T-helper 1 cell (primary cell): ENCODE results near the gene FNTB.

Experiments used
- DNase-seq, 5 donors: peaks; one replicate each; pipeline ENCODE4 v3.0.0-alpha.2; 2012 to 2020

FNTB gene

GRCh38 chr14:64953310-64953654, 33.4 kb upstream of the FNTB start:
- no peak for DNase-seq

- no peak for DNase-seq
These were observed 33.0 kb upstream of the FNTB start for GRCh38 chr14:64953661-64954060.

- DNase-seq: no peak
These were observed 32.0 kb upstream of the FNTB start for GRCh38 chr14:64954491-64955240.

- no peak for DNase-seq
These were observed 31.4 kb upstream of the FNTB start for GRCh38 chr14:64955297-64955696.

GRCh38 chr14:64956697-64957406, 29.8 kb upstream of the FNTB start:
- no peak for DNase-seq

GRCh38 chr14:64958201-64958600, 28.5 kb upstream of the FNTB start:
- no peak for DNase-seq

- no peak for DNase-seq
These were observed 28.0 kb upstream of the FNTB start for GRCh38 chr14:64958743-64959142.

- DNase-seq: no peak
These were observed 25.9 kb upstream of the FNTB start for GRCh38 chr14:64960762-64961276.

GRCh38 chr14:64963611-64964010, 23.1 kb upstream of the FNTB start:
- DNase-seq: no peak

- no peak for DNase-seq
These were observed 21.2 kb upstream of the FNTB start for GRCh38 chr14:64965356-64966000.

- no peak for DNase-seq
These were observed 19.7 kb upstream of the FNTB start for GRCh38 chr14:64966976-64967375.

GRCh38 chr14:64968167-64968566, 18.5 kb upstream of the FNTB start:
- DNase-seq: no peak

- DNase-seq: no peak
These were observed 18.0 kb upstream of the FNTB start for GRCh38 chr14:64968651-64969050.

GRCh38 chr14:64970041-64970440, 16.7 kb upstream of the FNTB start:
- no peak for DNase-seq

- no peak for DNase-seq
These were observed 15.8 kb upstream of the FNTB start for GRCh38 chr14:64970776-64971477.

GRCh38 chr14:64971491-64971942, 15.2 kb upstream of the FNTB start:
- no peak for DNase-seq

- DNase-seq: peak in 4 of 5 donors; percentile 21 to 47 (median 24)
These were observed 14.5 kb upstream of the FNTB start, which contains the start of gene RAB15 for GRCh38 chr14:64971943-64972791. Gene RAB15, minus strand, starts transcription at chr14:64972336. Its CDS starts 260 bp downstream, at chr14:64972076.

- DNase-seq: no peak
These were observed 13.7 kb upstream of the FNTB start for GRCh38 chr14:64973026-64973442.

GRCh38 chr14:64973826-64974225, 12.9 kb upstream of the FNTB start:
- no peak for DNase-seq

- no peak for DNase-seq
These were observed 12.1 kb upstream of the FNTB start for GRCh38 chr14:64974563-64974962.

- no peak for DNase-seq
These were observed 7.2 kb upstream of the FNTB start for GRCh38 chr14:64979336-64980074.
